ENCODE measurements around the gene COX18.

- TF ChIP-seq CTCF (IDR thresholded peaks at IDR 0.05; ENCODE audit: insufficient read depth, low read length, poor library complexity, severe bottlenecking) (no peak), EZH2phosphoT487 (conservative IDR thresholded peaks at IDR 0.05; ENCODE audit: low read length) (no peak)
Observed at GRCh38 chr4:73090738-73091137, 21.2 kb upstream of the COX18 start.
